HL-60/S4 treated with phorbol 12-myristate 13-acetate at 8.2 ng/mL for 4 days and 3 days (cell line): ENCODE results near the gene GYS1.

Experiments
- in situ Hi-C: fragments of 300-500 bp; cut with MboI; formaldehyde crosslinking; loops from 2 replicates; pipeline ENCODE4 v1.15.0; 2022; ENCODE audit warnings: low sequenced_read_pairs

The GYS1 gene

DNA sequence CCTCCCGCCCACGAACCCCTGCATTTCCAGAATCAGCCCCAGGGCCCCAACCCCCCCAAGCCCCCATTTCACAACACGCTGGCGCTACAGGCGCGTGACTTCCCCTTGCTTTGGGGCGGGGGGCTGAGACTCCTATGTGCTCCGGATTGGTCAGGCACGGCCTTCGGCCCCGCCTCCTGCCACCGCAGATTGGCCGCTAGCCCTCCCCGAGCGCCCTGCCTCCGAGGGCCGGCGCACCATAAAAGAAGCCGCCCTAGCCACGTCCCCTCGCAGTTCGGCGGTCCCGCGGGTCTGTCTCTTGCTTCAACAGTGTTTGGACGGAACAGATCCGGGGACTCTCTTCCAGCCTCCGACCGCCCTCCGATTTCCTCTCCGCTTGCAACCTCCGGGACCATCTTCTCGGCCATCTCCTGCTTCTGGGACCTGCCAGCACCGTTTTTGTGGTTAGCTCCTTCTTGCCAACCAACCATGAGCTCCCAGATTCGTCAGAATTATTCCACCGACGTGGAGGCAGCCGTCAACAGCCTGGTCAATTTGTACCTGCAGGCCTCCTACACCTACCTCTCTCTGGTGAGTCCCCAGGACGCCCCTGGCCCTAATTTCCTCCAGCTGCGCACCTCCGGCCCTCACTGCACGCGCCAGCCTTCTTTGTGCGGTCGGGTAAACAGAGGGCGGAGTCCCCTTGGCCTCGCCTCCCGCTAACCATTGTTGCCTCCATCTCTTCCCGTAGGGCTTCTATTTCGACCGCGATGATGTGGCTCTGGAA is 27.9 kb downstream of the GYS1 start, which contains the start of gene FTL:
FTL (plus strand) TSS at position 270 of the 766 bp plus-strand sequence; CDS start at position 469, 199 bp downstream.
- in situ Hi-C loops: loop anchor here (25.0 kb wide), 1 partner anchor 178 kb away; no protein-coding TSS in a partner anchor

DNA sequence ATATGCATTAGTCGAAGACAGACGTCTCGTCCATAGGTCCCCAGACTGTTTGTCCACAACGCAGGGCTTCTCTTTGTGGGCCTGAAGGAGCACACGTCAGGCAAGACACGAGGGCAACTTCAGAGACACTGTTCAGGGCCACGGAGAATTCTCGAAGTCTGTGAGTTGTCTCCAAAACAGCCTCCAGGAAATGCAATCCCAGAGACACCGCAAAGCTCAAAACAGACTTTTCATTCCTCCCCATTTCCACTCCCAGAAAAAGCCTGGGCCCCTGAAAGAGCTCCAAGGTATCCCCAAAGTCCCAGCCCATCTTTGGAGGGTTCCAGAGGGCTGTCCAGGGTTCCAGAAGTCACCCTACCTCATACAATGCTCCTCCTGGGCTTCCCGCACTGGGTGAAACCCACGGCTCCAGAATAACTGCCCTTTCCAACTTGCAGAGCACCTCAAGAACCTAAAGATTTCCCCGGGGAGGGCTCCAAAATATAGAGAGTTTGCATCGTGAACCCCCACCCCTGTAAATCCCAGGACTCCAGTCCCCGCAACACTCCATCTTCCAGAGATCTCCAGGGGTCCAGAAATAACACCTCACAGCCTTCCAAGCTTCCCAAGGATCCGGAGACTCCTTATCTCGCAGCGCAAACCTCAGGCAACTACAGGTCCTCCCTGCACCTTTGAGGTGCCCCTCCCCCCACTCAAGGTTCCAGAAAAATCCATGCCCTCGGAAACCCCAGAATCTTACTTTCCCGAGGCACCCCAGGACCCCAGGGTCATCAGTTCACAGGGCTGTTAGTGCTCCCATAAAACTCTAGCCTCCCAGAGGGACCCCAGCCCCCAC is 28.7 kb downstream of the GYS1 start:
- in situ Hi-C loops: loop anchor here (25.0 kb wide), 1 partner anchor 177 kb away; no protein-coding TSS in a partner anchor

DNA sequence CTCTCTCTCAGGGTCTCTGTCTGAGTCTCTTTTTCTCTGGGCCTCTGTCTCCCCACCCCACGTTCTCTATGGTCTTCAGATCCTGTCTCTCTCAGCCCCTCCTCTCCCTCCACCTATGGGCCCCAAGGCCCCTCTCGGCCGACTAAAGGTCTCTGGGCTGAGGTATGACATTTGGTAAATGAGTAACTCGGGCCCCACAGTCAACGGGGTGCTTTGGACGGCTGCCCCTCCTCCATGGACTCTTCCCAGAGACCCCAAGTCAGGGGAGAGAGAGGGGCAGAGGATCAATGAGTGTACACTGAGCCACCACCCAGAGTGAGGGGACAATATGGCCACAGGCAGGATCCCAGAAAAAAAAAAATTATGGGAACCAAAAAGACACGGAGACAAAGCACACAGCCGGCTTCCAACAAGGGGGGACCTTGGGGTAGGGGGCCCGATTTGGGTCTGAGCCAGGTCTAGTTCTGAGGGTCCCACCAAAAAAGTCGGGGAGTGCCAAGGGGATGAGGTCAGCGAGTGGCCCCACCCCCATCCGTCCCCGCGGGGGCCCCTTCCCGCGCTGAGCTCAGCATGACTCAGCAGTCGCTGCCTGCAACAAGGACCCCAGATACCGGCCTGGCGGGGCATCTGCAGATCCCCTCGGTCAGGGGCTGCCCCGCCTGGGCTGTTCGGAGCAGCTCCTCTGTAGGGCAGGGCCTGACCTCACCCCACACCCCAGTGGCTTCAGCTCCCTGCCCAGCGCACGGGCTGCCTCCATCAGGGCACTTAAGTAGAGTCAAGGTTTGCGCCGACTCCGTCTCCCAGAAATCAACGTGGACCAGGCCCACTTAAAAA is 29.5 kb downstream of the GYS1 start:
- in situ Hi-C loops: loop anchor here (25.0 kb wide), 1 partner anchor 176 kb away; no protein-coding TSS in a partner anchor

DNA sequence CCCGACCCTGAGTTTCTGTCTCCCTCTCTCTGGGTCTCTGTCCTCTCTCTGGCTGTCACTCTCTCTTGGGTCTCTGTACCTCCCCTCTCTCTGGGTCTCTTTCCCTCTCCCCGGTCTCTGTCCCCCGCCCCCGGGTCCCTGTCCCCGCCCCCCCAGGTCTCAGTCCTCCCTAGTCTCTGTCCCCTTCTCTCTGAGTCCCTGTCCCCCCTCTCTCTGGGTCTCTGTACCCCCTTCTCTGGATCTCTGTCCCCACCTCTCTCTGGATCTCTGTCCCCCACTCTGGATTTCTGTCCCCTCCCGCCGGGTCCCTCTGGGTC is 30.3 kb downstream of the GYS1 start:
- in situ Hi-C loops: loop anchor here (25.0 kb wide), 1 partner anchor 176 kb away; no protein-coding TSS in a partner anchor

DNA sequence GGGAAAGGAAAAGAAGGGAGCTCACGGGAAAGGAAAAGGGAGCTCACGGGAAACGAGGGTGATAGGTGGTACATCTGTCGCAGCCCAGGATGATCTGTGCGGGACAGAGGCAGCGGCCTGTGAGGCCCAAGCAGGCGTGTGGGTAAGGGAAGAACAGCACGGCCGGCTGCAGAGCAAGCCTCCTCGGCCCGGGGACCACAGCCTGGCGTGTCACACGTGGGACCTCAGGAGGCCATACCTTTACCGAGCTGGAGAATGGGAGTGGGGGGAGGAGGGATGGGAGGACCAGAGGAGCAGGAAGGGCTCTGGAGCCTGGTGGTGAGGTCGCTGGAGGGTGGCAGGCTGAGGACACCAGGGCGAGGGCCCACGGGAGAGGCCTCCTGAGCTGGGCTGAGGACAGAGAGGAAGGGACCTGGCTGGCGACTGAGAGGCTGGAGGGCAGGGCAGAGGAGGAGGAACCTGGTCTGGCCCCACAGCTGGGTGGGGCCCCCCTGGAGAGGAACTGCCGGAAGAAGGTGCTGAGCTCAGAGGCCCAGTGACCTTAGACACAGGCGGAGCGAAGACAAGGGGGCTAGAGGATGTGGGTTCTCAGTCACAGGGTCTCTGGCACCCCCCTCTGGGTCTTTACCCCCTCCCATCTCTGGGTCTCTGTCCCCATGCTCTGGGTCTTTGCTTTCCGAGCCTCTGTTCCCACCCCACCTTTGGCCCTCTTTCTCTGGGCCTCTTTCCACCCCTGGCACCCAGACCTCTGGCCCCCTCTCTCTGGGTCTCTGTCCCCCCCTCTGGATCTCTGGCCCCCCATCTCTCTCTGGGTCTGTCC is 30.9 kb downstream of the GYS1 start:
- in situ Hi-C loops: loop anchor here (25.0 kb wide), 1 partner anchor 175 kb away; no protein-coding TSS in a partner anchor

DNA sequence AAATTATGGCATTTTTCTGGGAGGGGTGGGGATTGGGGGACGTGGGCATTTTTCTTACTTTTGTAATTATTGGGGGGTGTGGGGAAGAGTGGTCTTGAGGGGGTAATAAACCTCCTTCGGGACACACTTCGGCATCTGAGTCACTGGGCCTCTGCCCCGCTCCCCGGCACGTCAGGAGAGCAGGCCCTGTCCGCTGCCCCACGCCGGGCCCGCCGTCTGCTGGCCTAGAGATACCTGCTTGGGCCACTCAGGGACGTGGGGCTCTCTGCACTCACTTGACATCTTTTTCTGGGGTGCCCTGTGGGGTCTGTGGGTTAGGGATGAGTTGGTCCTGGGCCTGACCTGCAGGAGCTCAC is 31.5 kb downstream of the GYS1 start:
- in situ Hi-C loops: loop anchor here (25.0 kb wide), 1 partner anchor 174 kb away; no protein-coding TSS in a partner anchor

DNA sequence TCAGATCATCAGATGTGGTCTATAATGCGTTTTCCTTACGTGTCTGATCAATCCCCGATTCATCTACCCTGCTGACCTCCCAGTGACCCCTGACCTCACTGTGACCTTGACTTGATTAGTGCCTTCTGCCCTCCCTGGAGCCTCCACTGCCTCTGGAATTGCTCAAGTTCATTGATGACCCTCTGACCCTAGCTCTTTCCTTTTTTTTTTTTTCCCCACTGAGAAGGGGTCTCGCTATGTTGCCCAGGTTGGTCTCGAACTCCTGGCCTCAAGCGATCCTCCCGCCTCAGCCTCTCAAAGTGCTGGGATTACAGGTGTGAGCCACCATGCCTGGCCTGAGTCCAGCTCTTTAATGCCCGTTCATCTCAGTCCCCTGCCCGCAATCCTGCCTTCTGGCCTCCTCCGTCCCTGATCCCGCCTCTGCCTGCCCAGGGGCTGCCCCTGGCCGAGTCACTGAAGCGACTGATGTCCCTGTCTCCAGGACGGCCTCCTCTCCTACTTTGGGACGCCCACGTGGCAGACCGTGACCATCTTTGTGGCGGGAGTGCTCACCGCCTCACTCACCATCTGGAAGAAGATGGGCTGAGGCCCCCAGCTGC is 32.0 kb downstream of the GYS1 start:
- in situ Hi-C loops: loop anchor here (25.0 kb wide), 1 partner anchor 174 kb away; no protein-coding TSS in a partner anchor

DNA sequence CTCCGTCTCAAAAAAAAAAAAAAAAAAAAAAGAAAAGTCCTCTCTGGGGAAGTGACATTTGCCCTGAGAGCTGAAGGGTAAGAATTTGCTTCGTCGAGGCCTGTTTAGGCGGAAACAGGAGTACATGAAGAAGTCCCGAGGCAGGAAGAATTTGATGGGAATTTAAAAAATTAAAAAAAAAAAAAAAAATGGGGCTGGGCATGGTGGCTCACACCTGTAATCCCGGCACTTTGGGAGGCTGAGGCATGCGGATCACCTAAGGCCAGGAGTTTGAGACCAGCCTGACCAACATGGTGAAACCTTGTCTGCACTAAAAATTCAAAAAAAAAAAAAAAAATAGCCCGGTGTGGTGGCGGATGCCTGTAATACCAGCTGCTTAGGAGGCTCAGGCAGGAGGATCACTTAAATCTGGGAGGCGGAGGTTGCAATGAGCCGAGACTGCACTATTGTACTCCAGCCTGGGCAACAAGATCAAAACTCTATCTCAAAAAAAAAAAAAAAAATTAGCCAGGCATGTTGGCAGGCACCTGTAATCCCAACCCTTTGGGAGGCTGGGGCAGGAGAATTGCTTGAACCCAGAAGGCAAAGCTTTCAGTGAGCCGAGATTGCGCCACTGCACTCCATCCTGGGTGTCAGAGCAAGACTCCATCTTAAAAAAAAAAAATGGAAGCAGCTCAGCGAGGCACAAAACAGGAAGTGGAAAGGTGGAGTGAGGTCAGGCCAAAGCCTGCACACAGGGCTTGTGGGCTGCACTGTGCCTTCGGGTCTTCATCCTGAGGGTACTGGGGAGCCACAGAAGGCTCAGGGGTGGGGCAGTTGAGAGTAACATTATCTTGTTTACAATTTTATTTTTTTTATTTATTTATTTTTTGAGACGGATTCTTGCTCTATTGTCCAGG is 33.5 kb downstream of the GYS1 start:
- in situ Hi-C loops: loop anchor here (25.0 kb wide), 1 partner anchor 172 kb away; no protein-coding TSS in a partner anchor

DNA sequence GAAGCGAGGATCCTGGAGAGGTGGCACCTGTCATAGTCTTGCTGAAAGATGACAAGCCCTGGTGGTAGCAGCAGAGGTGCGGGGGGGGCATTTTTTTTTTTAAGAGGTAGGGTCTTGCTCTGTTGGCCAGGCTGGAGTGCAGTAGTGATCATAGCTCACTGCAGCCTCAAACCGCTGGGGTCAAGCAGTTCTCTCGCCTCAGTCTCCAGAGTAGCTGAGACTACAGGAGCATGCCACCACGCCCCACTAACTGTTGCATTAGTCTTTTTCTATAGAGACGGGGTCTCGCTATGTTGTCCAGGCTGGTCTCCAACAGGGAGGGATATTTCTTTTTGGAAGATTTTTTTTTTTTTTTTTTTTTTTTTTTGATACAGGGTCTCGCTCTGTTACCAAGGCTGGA is 35.1 kb downstream of the GYS1 start:
- in situ Hi-C loops: loop anchor here (25.0 kb wide), 1 partner anchor 171 kb away; no protein-coding TSS in a partner anchor

DNA sequence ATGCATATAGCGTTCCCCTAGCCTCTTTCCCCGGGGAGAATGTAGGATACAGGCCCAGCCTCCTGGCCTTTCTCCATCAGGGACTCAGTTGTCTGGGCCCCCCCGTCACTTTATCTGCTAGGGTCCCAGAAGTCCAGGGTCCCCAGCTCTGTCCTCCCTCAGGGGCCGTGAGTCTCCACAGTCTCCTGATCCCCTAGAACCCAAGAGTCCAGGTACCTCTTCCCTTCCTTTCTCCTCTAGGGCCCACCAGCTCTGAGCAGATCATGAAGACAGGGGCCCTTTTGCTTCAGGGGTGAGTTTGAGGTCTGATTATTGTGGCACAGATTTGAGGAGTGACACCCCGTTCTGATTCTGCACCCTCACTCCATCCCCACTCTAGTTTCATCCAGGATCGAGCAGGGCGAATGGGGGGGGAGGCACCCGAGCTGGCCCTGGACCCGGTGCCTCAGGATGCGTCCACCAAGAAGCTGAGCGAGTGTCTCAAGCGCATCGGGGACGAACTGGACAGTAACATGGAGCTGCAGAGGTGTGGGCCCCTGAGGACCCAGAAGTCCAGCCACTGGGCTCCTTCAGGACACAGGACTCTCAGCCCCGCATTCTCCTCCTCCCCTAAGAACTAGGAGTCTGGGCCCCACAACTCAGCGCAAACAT is 37.7 kb downstream of the GYS1 start:
- in situ Hi-C loops: loop anchor here (25.0 kb wide), 1 partner anchor 168 kb away; no protein-coding TSS in a partner anchor

DNA sequence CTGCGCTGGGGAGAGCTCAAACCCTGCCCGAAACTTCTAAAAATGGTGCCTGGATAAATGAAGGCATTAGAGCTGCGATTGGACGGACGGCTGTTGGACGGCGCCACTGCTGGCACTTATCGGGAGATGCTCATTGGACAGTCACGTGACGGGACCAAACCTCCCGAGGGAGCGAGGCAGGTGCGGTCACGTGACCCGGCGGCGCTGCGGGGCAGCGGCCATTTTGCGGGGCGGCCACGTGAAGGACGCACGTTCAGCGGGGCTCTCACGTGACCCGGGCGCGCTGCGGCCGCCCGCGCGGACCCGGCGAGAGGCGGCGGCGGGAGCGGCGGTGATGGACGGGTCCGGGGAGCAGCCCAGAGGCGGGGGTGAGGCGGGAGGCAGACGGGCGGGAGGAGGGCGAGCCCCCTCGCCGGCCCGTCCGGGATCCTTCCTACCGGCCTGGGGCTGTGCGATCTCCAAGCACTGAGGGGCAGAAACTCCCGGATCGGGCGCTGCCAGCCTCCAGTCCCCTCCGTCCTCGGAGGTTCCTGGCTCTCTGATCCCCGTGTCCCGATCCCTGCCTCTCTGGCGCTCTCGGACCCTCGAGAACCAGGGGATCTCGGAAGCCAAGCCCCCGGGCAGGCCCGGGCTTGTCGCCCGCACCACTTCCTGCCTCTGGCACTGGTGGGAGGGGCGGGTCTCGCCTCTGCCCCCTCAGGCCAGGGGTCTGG is 38.4 kb downstream of the GYS1 start, which contains the start of gene BAX:
BAX (plus strand) TSS at position 281 of the 713 bp plus-strand sequence; CDS start at position 335, 54 bp downstream.
- in situ Hi-C loops: loop anchor here (25.0 kb wide), 1 partner anchor 167 kb away; no protein-coding TSS in a partner anchor

DNA sequence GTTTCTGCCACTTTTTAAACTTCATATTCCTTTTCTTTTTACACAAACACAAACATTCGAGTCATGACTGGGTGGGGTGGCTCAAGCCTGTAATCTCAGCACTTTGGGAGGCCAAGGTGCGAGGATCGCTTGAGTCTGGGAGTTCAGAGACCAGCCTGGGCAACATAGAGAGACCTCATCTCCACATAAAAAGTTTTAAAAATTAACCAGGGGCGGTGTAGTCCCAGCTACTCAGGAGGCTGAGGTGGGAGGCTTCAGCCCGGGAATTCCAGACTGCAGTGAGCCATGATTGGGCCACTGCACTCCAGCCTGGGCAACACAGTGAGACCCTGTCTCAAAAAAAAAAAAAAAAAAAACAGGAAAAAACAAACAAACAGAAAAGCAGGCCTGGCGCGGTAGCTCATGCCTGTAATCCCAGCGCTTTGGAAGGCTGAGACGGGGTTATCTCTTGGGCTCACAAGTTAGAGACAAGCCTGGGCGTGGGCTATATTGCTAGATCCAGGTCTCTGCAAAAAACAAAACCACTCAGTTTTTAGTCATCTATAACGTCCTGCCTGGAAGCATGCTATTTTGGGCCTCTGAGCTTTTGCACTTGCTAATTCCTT is 39.0 kb downstream of the GYS1 start:
- in situ Hi-C loops: loop anchor here (25.0 kb wide), 1 partner anchor 167 kb away; no protein-coding TSS in a partner anchor

DNA sequence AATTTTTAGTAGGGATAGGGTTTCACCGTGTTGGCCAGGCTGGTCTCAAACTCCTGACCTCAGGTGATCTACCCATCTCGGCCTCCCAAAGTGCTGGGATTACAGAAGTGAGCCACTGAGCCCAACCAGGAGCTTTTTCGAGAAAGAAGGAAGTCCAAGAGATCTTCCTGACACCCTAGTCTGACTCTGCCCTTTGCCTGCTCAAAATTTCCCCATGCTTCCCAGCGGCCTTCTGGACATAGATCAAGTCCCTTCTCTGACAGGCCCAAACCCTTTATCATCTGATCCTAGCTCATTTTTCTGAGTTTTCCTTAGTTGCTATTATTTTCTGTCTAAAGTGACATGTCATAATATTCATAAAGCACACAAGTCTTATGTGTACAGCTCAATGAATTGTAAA is 40.0 kb downstream of the GYS1 start:
- in situ Hi-C loops: loop anchor here (25.0 kb wide), 1 partner anchor 166 kb away; no protein-coding TSS in a partner anchor

DNA sequence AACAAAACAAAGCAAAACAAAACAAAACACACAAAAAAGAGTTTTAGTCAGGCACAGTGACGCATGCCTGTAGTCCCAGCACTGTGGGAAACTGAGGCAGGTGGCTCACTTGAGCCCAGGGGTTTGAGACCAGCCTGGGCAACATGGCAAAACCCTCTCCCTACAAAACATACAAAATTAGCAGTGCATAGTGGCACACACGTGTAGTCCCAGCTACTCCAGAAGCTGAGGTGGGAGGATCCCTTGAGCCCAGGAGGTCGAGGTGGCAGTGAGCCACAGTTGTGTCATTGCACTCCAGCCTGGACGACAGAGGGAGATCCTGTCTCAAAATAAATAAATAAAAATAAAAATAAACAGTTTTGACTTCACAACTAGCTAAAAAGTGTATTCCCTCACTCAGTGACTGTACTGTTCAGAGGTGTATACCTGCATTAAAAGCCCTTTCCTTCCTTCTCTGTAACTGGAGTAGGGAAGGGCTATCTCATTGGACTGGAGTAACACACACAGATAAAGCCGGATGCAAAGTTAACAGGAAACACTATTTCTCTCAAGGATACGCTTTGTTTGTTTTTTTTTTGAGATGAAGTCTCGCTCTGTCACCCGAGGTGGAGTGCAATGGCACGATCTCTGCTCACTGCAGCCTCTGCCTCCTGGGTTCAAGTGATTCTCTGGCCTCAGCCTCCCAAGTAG is 42.1 kb downstream of the GYS1 start:
- in situ Hi-C loops: loop anchor here (25.0 kb wide), 1 partner anchor 164 kb away; no protein-coding TSS in a partner anchor

DNA sequence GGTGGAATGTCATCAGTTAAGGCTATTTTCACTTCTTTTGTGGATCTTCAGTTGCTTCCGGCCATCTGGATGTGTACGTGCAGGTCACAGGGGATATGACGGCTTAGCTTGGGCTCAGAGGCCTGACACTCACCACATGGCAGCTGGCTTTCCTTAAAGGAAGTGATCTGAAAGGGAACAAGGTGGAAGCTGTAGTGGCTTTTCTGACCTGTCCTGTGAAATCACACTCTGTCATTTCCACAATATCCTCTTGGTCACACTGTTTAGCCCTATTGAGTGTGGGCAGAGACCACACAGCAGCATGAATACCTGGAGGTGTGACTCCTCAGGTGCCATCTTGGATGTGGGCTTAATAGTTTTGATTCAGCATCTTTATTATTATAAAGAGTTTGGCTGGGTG is 43.0 kb downstream of the GYS1 start:
- in situ Hi-C loops: loop anchor here (25.0 kb wide), 1 partner anchor 163 kb away; no protein-coding TSS in a partner anchor

DNA sequence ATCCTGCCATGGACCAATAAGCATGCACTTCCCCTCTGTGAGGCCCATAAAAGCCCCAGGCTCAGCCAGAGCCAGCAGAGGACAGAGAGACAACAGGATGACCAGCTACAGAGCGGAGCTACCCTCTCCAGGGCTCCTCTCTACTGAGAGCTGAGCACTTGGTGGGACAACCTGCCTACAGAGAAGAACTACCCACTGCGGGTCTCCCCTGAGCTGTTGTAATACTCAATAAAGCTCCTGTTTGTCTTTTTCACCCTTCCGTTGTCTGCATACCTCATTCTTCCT is 45.9 kb downstream of the GYS1 start:
- in situ Hi-C loops: no loop called here
